SH-SY5Y (cell line): Measurements from ENCODE around the gene VARS2.

Experiments
- GATA2 ChIP-seq: IDR thresholded peaks from 2 replicates; pipeline ENCODE4 v1.6.1; 2011; ENCODE audit warnings: mild to moderate bottlenecking, low read depth, low read length
- GATA3 ChIP-seq: IDR thresholded peaks from 2 replicates; pipeline ENCODE4 v1.6.1; 2011; ENCODE audit warnings: low read depth, mild to moderate bottlenecking, low read length, moderate library complexity

Gene VARS2

GRCh38 chr6:30907758-30908591, 6.1 kb upstream of the VARS2 start, which contains the start of gene GTF2H4:
TSS of gene GTF2H4 (plus strand) at chr6:30908207.
- no peak for TF ChIP-seq GATA3
- TF ChIP-seq GATA2 = no peak; the same call in 1 of the 2 replicates

DNA sequence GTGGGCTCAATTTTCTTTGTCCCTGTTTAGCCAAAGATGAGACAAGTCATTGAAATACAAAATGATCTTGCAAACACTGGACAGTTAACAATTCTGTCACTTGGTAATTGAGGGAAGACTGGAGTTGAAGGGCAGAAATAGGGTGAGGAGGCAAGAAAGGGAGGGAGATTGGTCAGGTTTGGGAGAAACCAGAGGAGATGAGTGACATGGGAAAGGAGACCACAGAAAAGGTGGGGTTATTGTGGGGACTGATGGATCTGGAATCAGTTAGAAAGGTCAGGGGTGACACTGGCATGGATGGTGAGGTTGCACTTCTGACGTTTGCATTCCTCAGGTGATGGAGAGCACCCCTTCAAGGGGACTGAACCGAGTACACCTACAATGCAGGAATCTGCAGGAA, 5.3 kb upstream of the VARS2 start:
- TF ChIP-seq GATA2 = no peak
- no peak for TF ChIP-seq GATA3

DNA sequence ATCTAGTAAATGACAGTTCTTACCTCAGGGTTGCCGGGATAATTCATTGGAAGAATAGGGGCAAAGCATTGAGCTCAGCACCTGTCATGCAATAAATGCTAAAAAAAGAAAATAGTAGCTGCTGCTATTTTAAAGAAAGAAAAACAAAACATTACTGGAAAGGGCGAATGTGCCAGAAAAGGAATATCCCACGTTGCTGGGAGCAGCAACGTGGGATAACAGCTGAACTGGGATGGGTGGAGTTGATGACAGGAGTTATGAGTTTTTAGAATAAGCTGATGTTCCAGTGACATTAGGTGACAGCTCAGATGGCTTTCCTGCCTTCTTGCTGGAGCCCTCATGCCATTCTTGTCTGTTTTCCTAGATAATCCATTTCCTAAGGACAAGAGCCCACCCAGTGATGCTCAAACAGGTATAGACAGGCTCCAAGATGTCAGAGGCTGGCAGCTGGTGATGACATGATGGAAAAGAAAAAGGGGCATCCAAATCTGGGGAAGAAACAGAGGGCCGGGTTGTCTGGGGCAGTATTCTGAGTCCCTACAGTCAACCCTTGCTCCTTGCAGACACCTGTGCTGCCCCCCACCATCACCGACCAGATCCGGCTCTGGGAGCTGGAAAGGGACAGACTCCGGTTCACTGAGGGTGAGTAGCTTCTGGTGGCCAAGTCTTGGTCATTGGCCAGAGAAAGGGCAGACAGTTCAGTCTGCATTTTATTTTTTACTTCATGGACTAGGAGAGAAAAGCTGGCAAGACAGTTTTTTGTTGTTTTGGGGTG, 1.1 kb upstream of the VARS2 start:
- no peak for TF ChIP-seq GATA3
- no peak for TF ChIP-seq GATA2

DNA sequence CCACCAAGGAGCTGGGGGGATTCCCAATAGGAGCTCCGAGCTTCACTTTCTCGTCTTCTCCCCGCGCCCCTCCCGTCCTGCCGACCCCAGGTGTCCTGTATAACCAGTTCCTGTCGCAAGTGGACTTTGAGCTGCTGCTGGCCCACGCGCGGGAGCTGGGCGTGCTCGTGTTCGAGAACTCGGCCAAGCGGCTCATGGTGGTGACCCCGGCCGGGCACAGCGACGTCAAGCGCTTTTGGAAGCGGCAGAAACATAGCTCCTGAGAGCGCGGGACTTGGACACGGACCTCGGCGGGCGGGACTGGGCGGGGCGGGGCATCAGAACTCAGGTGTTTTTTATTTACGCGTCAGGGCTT, 340 bp upstream of the VARS2 start:
- no peak for TF ChIP-seq GATA2
- no peak for TF ChIP-seq GATA3

GRCh38 chr6:30914854-30915590, 984 bp downstream of the VARS2 start:
- no peak for TF ChIP-seq GATA2
- TF ChIP-seq GATA3 = no peak

- TF ChIP-seq GATA2 (no peak), GATA3 (no peak)
Observed at GRCh38 chr6:30915591-30915946, 1.5 kb downstream of the VARS2 start.

DNA sequence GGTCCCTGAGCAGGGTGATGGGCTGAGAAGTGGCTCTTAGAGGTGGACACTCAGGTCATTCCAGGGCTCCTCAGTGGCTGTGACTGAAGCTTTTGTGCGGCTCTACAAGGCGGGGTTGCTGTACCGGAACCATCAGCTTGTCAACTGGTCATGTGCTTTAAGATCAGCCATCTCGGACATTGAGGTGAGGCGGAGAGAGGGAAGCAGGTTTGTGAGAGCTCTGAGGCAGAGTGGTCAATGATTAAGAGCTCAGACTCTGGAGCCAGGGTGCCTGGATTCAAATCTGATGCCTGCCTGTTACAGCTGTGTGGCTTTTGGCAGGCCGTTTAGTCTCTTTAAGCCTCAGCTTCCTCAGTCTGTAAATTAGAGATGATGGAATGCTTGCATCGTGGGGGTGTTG, 3.0 kb downstream of the VARS2 start:
- no peak for TF ChIP-seq GATA3
- TF ChIP-seq GATA2 = no peak

GRCh38 chr6:30917487-30917886, 3.4 kb downstream of the VARS2 start:
- no peak for TF ChIP-seq GATA3
- no peak for TF ChIP-seq GATA2

DNA sequence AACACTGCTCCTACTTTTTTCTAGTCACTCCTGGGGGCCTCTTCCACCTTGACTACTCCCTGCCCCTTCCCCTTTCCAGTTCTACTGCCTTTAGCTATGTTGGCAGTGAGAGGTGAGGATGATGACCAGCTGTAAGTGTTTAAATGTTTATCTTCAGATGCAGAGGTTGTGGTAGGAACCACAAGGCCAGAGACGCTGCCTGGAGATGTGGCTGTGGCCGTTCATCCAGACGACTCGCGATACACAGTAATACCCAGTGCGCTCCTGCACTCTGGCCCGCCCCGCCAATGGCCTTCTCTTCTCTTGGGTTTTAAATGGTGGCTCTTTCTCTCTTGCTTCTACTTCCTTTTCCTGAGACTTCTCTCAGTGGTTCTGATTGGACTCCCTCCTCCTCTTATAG, 4.6 kb downstream of the VARS2 start:
- TF ChIP-seq GATA2 = no peak
- no peak for TF ChIP-seq GATA3

DNA sequence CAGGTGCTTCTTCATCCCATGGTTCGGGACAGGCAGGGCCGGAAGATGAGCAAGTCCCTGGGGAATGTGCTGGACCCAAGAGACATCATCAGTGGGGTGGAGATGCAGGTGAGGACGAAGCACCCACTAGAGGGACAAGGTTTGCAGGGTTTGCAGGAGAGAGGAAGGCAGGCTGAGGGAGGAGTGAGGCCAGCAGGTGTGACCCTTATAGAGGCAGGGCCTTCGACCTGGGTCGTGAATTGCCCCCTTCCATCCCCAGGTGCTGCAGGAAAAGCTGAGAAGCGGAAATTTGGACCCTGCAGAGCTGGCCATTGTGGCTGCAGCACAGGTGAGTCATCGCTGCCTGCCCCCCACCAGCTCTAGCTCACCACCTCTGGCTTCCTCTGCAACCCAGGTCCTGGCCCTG, 8.4 kb downstream of the VARS2 start:
- TF ChIP-seq GATA3 (no peak), GATA2 (no peak)

GRCh38 chr6:30926644-30927043, 12.6 kb downstream of the VARS2 start:
- no peak for TF ChIP-seq GATA3
- no peak for TF ChIP-seq GATA2

GRCh38 chr6:30928677-30929076, 14.6 kb downstream of the VARS2 start:
- no peak for TF ChIP-seq GATA2
- no peak for TF ChIP-seq GATA3

GRCh38 chr6:30930506-30930905, 16.5 kb downstream of the VARS2 start:
- TF ChIP-seq GATA3 (no peak), GATA2 (no peak)

DNA sequence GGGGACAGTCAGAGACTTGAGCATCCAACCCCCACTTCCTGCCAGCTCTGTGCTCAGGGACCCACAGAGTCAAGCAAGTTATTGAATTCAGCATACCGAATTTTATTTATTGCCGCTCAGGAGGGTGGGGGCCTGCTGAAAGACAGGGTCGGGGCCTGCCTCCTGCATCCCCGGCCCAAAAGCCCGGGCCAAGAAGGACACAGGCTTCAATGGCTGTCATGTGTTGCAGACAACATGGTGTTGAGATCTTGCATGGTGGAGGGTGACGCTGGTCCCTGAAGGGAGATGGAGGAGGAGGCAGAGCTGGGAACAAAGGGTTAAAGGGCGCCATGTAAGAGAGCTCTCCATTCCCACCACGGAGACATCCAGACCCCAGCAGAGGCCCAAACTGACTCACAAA, 17.2 kb downstream of the VARS2 start:
- no peak for TF ChIP-seq GATA3
- TF ChIP-seq GATA2 = no peak
